ENCODE results near the gene KLHL11. TPM values are rescaled to one million over a fixed set of nuclear protein-coding genes. Genes with fewer than 3 reads are reported as not detected.
"Not testable (repeated sequence)": the region's sequence is repeated elsewhere in the genome, so short reads cannot be mapped to it uniquely, and the experiment has no call there.

Gene KLHL11
- total RNA-seq, 1 donor from 2014 or later: 9.0 TPM

DNA sequence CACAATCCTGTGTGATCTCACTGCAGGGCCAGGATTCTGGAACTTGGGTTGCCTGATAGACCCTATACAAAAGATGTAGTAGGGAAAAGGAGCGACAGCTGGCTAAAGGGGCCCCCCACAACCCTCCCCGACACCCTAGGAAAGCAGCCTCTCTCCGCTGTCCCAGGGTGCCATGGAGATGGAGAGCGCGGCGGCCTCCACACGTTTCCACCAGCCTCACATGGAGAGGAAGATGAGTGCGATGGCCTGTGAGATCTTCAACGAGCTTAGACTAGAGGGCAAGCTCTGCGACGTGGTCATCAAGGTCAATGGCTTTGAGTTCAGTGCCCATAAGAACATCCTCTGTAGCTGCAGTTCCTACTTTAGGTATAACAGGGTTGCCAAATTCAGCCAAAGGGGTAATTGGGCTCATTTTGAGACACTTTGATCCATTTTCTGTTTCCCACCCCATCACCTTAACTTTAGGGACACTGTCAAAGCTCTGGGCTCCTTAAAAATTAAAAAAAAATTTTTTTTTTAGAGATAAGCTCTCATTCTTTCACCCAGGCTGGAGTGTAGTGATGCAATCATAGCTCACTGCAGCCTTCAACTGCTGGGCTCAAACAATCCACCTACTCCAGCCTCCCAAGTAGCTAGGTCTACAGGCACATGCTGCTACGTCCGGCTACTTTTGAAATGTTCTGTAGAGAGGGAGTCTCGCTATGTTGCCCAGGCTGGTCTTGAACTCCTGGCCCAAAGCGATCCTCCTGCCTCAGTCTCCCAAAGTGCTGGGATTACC lies 27.3 kb downstream of the KLHL11 start, which contains the start of gene KLHL10:
Gene KLHL10, plus strand, starts transcription at position 65 of the 778 bp plus-strand sequence. Its CDS starts 108 bp downstream, at position 173.
- Mint-ChIP-seq H3K4me1 (ENCODE audit: unreplicated experiment) (no peaks in the 10 kb centered on the region), H3K36me3 (ENCODE audit: low read depth, unreplicated experiment) (peaks cover under 1% of the 10 kb centered on the region), H3K27me3 (ENCODE audit: unreplicated experiment) (peaks cover 2% of the 10 kb centered on the region), H3K27ac (ENCODE audit: unreplicated experiment) (no peak within 1 kb of the TSS), H3K4me3 (ENCODE audit: unreplicated experiment) (no peak within 1 kb of the TSS), H3K9me3 (ENCODE audit: unreplicated experiment) (no peaks in the 10 kb centered on the region)
- TF ChIP-seq, protein P1, sequence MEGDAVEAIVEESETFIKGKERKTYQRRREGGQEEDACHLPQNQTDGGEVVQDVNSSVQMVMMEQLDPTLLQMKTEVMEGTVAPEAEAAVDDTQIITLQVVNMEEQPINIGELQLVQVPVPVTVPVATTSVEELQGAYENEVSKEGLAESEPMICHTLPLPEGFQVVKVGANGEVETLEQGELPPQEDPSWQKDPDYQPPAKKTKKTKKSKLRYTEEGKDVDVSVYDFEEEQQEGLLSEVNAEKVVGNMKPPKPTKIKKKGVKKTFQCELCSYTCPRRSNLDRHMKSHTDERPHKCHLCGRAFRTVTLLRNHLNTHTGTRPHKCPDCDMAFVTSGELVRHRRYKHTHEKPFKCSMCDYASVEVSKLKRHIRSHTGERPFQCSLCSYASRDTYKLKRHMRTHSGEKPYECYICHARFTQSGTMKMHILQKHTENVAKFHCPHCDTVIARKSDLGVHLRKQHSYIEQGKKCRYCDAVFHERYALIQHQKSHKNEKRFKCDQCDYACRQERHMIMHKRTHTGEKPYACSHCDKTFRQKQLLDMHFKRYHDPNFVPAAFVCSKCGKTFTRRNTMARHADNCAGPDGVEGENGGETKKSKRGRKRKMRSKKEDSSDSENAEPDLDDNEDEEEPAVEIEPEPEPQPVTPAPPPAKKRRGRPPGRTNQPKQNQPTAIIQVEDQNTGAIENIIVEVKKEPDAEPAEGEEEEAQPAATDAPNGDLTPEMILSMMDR (IDR thresholded peaks at IDR 0.05; ENCODE audit: unreplicated experiment): no peak
- no peak for DNase-seq (ENCODE audit: low spot score)

DNA sequence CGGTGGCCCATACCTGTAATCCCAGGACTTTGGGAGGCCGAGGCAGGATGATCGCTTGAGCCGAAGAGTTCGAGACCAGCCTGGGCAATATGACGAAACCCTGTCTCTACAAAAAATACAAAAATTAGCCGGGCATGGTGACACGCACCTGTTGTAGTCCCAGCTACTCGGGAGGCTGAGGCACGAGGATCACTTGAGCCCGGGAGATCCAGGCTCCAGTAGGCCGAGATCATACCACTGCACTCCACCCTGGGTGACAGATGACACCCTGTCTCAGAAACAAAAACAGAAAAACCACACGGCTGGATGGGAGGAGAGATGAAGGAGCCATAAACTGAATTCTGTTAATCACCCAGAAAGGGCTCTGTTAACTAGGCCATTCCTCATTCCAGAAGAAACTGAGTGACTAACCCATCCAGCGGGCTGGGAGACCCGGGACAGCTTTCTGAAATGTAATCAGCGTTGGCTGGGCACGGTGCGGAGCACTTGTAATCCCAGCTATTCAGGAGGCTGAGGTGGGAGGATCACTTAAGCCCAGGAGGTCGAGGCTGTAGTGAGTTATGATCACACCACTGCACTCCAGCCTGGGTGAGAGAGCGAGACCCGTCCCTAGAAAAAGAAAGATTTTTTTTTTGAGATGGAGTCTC lies 28.6 kb downstream of the KLHL11 start:
- DNase-seq (ENCODE audit: low spot score): no peak
- peaks cover 2% of the 10 kb centered on the region for H3K27me3 Mint-ChIP-seq (ENCODE audit: unreplicated experiment)
- TF ChIP-seq, protein P1 (IDR thresholded peaks at IDR 0.05; ENCODE audit: unreplicated experiment): no peak
- H3K4me3 Mint-ChIP-seq (ENCODE audit: unreplicated experiment): peak overlapping the region; percentile 90
- no peaks in the 10 kb centered on the region for H3K9me3 Mint-ChIP-seq (ENCODE audit: unreplicated experiment)
- peaks cover 3% of the 10 kb centered on the region for H3K36me3 Mint-ChIP-seq (ENCODE audit: low read depth, unreplicated experiment)
- H3K27ac Mint-ChIP-seq (ENCODE audit: unreplicated experiment): no peak overlapping the region
- H3K4me1 Mint-ChIP-seq (ENCODE audit: unreplicated experiment): no peaks in the 10 kb centered on the region

DNA sequence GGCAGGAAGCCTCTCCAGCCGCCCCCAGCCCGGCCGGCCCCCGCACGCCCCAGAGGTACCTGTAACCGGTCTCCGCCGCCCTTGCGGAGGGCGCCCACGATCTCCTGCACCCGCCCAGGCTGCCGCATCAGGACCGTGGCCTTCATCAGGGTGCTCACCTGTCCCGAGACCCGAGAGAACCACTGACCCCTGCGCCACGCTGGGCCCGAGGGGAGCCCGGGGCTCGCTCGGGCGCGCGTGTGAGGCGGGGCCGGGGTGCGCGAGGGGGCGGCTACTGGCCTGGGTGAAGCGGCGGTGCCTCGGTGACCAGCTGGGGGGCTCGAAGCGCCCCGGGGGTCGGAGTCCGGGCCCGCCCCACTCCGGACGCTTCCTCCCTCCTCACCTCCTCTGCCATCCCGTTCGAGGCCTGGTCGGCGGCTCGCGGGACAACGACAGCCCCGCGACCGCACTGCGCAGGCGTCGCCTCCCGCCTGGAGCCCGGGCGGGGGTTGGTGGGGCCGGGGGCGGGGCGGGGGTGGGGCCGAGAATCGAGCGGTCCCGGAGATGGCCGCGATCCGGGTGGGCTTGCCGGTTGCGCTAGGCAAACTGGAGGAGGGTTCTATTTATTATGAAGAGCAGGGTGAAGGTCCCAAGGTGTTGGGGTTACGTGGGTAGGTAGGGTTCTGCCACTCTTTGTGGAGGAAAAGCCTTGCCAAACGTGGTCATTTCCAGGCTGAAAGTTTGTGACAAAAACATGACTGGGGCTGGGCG lies 29.2 kb downstream of the KLHL11 start, which contains the start of gene NT5C3B:
Gene NT5C3B, minus strand, starts transcription at position 433 of the 750 bp plus-strand sequence. Its CDS starts 39 bp downstream, at position 394.
- Mint-ChIP-seq H3K9me3 (ENCODE audit: unreplicated experiment) (no peaks in the 10 kb centered on the region), H3K27me3 (ENCODE audit: unreplicated experiment) (peaks cover 2% of the 10 kb centered on the region), H3K4me3 (ENCODE audit: unreplicated experiment) (peak within 1 kb of the TSS; percentile 92), H3K36me3 (ENCODE audit: low read depth, unreplicated experiment) (peaks cover 7% of the 10 kb centered on the region), H3K27ac (ENCODE audit: unreplicated experiment) (no peak within 1 kb of the TSS), H3K4me1 (ENCODE audit: unreplicated experiment) (no peaks in the 10 kb centered on the region)
- TF ChIP-seq, protein P1 (IDR thresholded peaks at IDR 0.05; ENCODE audit: unreplicated experiment): no peak
- peak; percentile 64 for DNase-seq (ENCODE audit: low spot score)

DNA sequence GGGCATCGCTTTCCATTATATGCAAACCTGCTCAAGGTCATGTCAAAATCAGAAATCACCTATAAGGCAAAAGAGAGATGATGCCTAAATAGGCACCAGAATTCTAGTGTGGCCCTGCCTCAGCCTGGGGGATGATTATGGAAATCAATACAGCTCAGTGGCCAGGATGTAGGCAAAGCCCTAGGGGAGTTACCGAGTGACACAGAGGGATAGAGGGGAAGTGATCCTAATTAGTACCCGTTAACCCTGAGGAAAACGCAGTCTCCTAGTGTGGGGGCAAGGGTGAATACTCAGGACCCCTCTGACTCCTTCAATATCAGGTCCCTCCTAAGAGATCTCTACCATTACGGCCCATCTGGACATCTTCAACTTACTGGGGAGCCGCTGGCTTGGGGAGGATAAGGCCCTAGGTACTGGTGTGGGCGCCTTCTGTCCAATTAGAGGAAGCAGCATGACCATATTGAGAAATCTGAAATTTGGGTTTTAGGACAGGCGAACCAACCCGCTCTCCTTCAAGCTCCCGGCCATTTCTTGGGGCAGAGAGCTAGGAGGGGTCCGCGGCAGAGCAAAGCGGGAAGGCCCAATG lies 29.9 kb downstream of the KLHL11 start:
- H3K9me3 Mint-ChIP-seq (ENCODE audit: unreplicated experiment): no peaks in the 10 kb centered on the region
- H3K36me3 Mint-ChIP-seq (ENCODE audit: low read depth, unreplicated experiment): peaks cover 13% of the 10 kb centered on the region
- peak overlapping the region; percentile 92 for H3K4me3 Mint-ChIP-seq (ENCODE audit: unreplicated experiment)
- H3K27me3 Mint-ChIP-seq (ENCODE audit: unreplicated experiment): peaks cover 2% of the 10 kb centered on the region
- TF ChIP-seq, protein P1 (IDR thresholded peaks at IDR 0.05; ENCODE audit: unreplicated experiment): no peak
- H3K27ac Mint-ChIP-seq (ENCODE audit: unreplicated experiment): no peak overlapping the region
- no peaks in the 10 kb centered on the region for H3K4me1 Mint-ChIP-seq (ENCODE audit: unreplicated experiment)
- DNase-seq (ENCODE audit: low spot score): no peak

DNA sequence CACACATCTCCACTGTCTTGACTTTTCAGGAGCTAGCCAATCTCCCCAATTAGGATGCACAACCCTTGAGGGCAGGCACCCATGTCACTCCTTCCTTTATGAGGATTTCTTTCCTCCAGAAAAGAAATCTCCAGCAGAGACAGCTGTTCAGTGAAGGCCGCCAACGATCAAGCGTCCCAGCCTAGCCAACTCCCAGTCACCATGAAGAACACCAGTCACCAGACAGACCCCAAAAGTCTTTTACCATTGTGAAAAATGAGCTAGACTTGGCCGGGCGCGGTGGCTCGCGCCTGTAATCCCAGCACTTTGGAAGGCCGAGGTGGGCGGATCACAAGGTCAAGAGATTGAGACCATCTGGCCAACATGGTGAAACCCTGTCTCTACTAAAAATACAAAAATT lies 35.3 kb downstream of the KLHL11 start:
- H3K4me3 Mint-ChIP-seq (ENCODE audit: unreplicated experiment): peak overlapping the region; percentile 12
- H3K36me3 Mint-ChIP-seq (ENCODE audit: low read depth, unreplicated experiment): peaks cover 17% of the 10 kb centered on the region
- not testable (repeated sequence) for H3K27me3 Mint-ChIP-seq (ENCODE audit: unreplicated experiment); H3K27ac Mint-ChIP-seq (ENCODE audit: unreplicated experiment); DNase-seq (ENCODE audit: low spot score); H3K9me3 Mint-ChIP-seq (ENCODE audit: unreplicated experiment); H3K4me1 Mint-ChIP-seq (ENCODE audit: unreplicated experiment)

Measured in endothelial cell (in vitro differentiated cells).